Mucosa of descending colon (tissue), 3 donors: Measurements from ENCODE around the gene WWC2. TPM values are rescaled to one million over a fixed set of nuclear protein-coding genes. Genes with fewer than 3 reads are reported as not detected.

Experiments
- ATAC-seq: fragments of 200-7000 bp; cut with Tn5 transposase; one replicate; pipeline ENCODE4 v1.9.1; 2020; ENCODE audit warnings: mild to moderate bottlenecking, moderate library complexity
- DNase-seq, 3 donors: peaks; one replicate each; pipeline ENCODE4 v3.0.0-alpha.2; 2020
- H3K36me3 ChIP-seq: fragments of 200-600 bp; one replicate; pipeline ENCODE4 v1.8.0; 2021; ENCODE audit warnings: low read depth, mild to moderate bottlenecking
- H3K4me1 ChIP-seq: fragments of 200-600 bp; one replicate; pipeline ENCODE4 v1.8.0; 2021; ENCODE audit warnings: low read depth, mild to moderate bottlenecking
- H3K4me3 ChIP-seq: fragments of 200-600 bp; one replicate; pipeline ENCODE4 v1.8.0; 2021; ENCODE audit warnings: mild to moderate bottlenecking
- H3K9me3 ChIP-seq: fragments of 200-600 bp; one replicate; pipeline ENCODE4 v1.8.0; 2021; ENCODE audit warnings: mild to moderate bottlenecking
- CTCF ChIP-seq: fragments of 200-600 bp; IDR thresholded peaks from one replicate; pipeline ENCODE4 v1.8.0; 2022; ENCODE audit warnings: antibody characterized with exemption, mild to moderate bottlenecking
- intact Hi-C, 2 donors: fragments of 100-400 bp; cut with DNase I in 1 of 2; cut with micrococcal nuclease in 1 of 2; formaldehyde crosslinking; loops; one replicate each; pipeline versions ENCODE4 v1.11.0 to v1.11.1; 2022; cut with DNase I, micrococcal nuclease
- total RNA-seq, 3 donors: library from RNA; stranded (reverse); fragmentation: NEBNext Ultra II Directional in 2 of 3; extraction: Animal tissue kit (Norgen Biotek cat#: 25700) in 2 of 3; gene quantifications; one replicate each; pipeline versions ENCODE4 v1.2.1 to v1.2.4, GENCODE V29; 2021 to 2023
- donor health status: DM: no; HTN: no; CAD: no; lungs with moderate emphysema.
- donor health status: DM: no; HTN: no; CAD: no.
- donor health status: DM: no; HTN: yes; CAD: no.

The WWC2 gene
- total RNA-seq, 3 donors from 2014 or later: 6.4 to 31.2 (median 7.7) TPM

GRCh38 chr4:183314806-183315205 lies 215.7 kb downstream of the WWC2 start:
- Histone ChIP-seq H3K4me3 (no peak overlapping the region), H3K9me3 (no peaks in the 10 kb centered on the region), H3K4me1 (no peaks in the 10 kb centered on the region), H3K36me3 (no peaks in the 10 kb centered on the region)
- TF ChIP-seq CTCF: no peak
- DNase-seq: no peak
- intact Hi-C loops: no loop called here
- no peak for ATAC-seq

GRCh38 chr4:183318656-183319055 lies 219.6 kb downstream of the WWC2 start:
- H3K36me3 ChIP-seq: no peaks in the 10 kb centered on the region
- no peaks in the 10 kb centered on the region for H3K9me3 ChIP-seq
- no peak for DNase-seq
- H3K4me1 ChIP-seq: no peaks in the 10 kb centered on the region
- no peak overlapping the region for H3K4me3 ChIP-seq
- no peak for ATAC-seq
- no peak for TF ChIP-seq CTCF
- intact Hi-C loops: no loop called here

- H3K9me3 ChIP-seq: no peaks in the 10 kb centered on the region
- H3K4me1 ChIP-seq: no peaks in the 10 kb centered on the region
- no peak for TF ChIP-seq CTCF
- ATAC-seq (no peak), DNase-seq (no peak)
- H3K4me3 ChIP-seq: no peak within 1 kb of the TSS
- no peaks in the 10 kb centered on the region for H3K36me3 ChIP-seq
- intact Hi-C loops: no loop called here
These were observed 221.4 kb downstream of the WWC2 start, which contains the start of gene CLDN22 for GRCh38 chr4:183320211-183321059. Gene CLDN22 (minus strand): TSS chr4:183320276. CDS start chr4:183320218, 58 bp downstream.

- DNase-seq (no peak), ATAC-seq (no peak)
- no peaks in the 10 kb centered on the region for H3K4me1 ChIP-seq
- H3K9me3 ChIP-seq: no peaks in the 10 kb centered on the region
- no peaks in the 10 kb centered on the region for H3K36me3 ChIP-seq
- no peak for TF ChIP-seq CTCF
- H3K4me3 ChIP-seq: no peak overlapping the region
- intact Hi-C loops: no loop called here
These were observed 222.0 kb downstream of the WWC2 start for GRCh38 chr4:183321079-183321478.

DNA sequence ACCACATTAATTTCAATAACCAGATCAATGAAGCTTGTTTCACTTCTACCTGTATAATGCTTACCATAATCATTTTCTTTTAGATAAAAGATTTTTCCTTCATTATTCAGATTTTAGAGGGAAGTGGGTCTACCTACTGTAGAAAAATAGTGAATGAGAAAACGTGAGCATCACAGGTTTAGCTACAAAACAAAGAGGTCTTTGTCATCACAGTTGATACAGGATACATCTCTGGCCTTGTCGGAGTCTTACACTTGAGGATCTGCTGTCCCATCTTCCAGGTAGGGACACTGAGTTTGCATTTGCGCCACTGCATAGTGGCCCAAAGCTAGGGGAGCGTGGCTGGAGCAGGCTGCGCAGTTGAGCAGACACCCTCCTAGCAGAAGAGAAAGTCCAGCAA lies 222.5 kb downstream of the WWC2 start:
- DNase-seq (no peak), ATAC-seq (no peak)
- H3K4me1 ChIP-seq: no peaks in the 10 kb centered on the region
- H3K9me3 ChIP-seq: no peaks in the 10 kb centered on the region
- H3K4me3 ChIP-seq: no peak overlapping the region
- no peaks in the 10 kb centered on the region for H3K36me3 ChIP-seq
- intact Hi-C loops: no loop called here
- TF ChIP-seq CTCF: no peak
